T47D (cell line): ENCODE measurements around the gene TRAPPC12.

ENCODE experiments used
- DNase-seq, 2 experiments: peaks; one replicate each; pipeline versions ENCODE4 v3.0.0 to v3.0.0-alpha.2; 2011 to 2012; ENCODE audit warnings: low read depth in 1 of 2, low spot score in 1 of 2
- JUND ChIP-seq: IDR thresholded peaks from 2 replicates; pipeline ENCODE4 v1.6.1; 2012; ENCODE audit warnings: low read depth
- in situ Hi-C: cut with HindIII; loops from 2 replicates; pipeline ENCODE4 v1.10.0; 2016; ENCODE audit warnings: low sequenced_read_pairs, low pct_unique_long_range_greater_than_20kb

Gene TRAPPC12

DNA sequence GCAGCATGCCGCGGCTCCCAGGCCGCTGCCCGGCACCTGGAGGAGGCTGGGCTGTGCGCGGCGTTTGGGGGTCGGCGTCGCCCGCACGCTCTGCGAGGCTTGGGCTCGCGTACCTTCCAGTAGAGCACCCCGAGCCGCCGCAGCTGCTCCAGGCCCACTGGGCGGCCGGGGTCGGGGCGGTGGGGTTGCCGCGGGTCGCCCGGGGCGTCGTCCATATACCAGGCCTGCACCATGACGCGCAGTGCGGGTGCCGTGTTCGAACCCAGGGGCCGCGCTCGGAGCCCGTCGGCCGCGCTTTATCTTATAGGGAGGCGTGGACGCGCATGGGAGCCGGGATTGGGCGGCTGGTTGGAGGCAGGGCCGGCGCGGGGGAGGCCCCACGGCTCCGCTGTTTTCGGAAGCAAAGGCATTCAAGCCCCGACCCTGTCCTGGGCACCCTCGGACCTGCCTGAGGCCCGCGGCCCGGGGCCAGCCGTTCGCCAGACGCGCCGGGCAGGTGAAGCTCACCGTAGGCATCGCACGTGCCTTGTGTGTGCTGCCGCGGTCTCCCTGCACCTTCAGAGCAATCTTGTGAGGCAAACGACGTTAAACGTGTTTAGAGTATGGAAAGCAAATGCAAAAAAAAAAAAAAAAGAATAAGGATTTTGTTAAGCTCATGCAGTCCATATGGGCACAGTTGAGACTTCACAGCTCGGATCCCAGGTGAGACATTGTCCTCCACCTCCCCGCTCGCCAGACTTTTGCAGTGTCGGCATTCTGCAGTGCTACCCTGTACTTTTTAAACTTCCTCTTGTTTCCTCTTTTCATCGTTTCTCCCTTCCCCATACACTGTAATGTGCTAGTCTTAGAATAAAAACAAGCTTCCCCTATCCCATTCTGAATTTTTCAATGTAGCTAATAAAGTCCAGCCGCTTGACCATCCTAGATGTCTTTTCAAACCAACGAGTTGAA is 140.0 kb downstream of the TRAPPC12 start, which contains the start of gene ADI1:
Gene ADI1, minus strand, starts transcription at position 277 of the 951 bp plus-strand sequence. Its CDS starts 44 bp downstream, at position 233.
- peak; percentile 78 to 83 for DNase-seq
- in situ Hi-C loops = no loop called here
- no peak for TF ChIP-seq JUND

DNA sequence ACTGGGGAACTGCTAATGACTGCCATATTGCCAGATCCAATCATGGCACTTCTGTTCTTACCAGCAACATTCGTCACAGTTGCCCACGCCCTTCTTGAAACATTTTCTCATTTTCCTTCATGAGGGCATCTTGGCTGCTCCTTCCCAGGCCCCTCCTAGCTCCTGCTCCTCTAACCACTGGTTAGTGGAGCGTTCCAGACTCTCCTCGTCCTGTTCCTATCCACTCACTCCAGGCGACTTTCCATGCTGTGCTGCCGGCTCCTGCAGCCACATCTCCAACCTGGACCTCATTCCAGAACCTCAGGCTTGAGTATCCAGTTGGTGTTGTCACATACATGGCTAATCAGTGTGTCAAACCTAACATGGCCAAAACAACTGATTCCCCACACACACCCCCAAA is 141.1 kb downstream of the TRAPPC12 start:
- no peak for TF ChIP-seq JUND
- in situ Hi-C loops = no loop called here
- DNase-seq = no peak

- in situ Hi-C loops = no loop called here
- DNase-seq = no peak
- TF ChIP-seq JUND = no peak
Measured at GRCh38 chr2:3522961-3523421, 143.5 kb downstream of the TRAPPC12 start.

DNA sequence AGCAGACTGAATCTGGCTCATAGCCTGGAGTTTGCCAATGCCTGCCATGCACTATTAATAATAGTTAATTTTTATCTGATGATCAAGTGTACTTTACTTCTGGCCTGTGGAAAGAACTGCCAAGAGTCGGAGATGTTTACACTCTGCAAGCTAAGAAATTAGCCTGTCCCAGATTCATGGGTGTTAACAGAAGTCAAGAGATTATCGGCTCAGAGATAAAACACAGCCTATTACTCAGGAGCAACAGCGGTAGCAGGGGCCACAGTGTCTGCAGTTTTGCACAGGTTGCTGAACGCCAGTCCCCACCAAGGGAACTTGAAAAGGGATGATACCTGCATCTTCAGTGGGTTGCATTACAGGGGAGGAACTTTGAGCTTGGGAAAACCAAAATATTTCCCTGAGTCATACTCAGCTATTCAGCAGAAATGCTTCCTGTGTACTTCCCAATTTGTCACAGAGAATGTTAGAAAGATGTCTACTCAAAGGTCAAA is 144.1 kb downstream of the TRAPPC12 start:
- TF ChIP-seq JUND = no peak
- in situ Hi-C loops = no loop called here
- DNase-seq = no peak

DNA sequence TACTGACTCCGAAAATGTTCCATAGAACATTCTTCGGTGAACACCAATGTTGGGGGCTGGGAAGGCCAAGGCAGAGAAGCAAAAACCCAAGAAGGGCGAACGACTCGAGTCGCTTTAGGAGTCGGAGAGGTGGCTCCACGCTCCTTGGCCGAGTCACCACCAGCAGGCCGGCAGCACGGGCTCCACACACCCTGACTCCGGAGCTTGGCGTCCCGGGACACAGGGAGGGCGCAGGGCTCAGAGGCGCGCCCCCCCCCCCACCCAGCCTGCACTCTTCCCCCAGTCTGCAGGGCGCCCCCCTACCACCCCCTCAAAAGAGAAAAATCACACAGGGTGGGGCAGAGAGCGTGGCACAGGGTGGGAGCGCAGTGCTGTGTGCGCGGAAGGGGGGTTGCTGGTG is 147.4 kb downstream of the TRAPPC12 start:
- no peak for DNase-seq
- in situ Hi-C loops = no loop called here

DNA sequence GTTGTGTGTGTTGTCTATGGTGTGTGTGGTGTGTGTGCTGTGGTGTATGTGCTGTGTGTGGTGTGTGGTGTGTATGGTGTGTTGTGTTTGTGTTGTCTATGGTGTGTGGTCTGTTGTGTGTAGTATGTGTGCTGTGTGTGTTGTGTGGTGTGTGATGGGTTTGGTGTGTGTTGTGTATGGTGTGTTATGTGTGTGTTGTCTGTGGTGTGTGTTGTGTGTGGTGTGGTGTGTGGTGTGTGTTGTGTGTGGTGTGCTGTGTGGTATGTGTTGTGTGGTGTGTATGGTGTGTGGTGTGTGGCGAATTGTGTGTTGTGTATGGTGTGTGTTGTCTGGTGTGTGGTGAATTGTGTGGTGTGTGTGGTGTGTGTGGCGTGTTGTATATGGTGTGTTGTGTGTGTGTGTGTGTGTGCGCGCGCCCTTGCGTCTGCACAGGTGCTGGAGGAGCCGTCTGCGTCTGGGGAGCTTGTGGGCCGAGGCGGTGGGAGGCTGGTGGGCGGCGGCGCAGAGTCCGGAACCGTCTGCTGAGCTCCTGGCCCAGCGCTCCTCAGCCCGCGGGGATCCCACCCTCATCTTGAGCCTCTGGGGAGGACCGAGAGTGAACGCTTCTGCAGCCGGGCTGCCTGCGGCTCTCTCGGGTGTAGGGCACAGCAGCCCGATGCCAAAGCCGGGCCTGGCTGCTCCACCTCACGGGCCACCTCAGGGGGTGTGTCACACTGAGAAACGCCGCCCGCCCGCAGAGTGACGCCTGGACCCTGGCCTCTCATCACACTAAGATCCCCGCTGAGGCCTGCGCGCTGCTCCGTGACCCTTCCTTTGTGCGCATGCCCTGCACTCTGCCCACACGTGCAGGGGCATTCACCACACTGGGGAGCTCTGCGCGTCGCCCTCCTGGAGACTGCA is 148.6 kb downstream of the TRAPPC12 start:
- in situ Hi-C loops = no loop called here
- TF ChIP-seq JUND = no peak
- DNase-seq = no peak

More for the DNA sequence above, 147.4 kb downstream of the TRAPPC12 start:
- no peak for TF ChIP-seq JUND
